ENCODE measurements around the gene S100B. TPM values are rescaled to one million over a fixed set of nuclear protein-coding genes. Genes with fewer than 3 reads are reported as not detected.

Gene S100B
- total RNA-seq (ENCODE audit: unreplicated experiment): not detected
- long read RNA-seq, partial matches to known transcripts: 0 of 1 reads
- long read RNA-seq, other reads (novel, unspliced or antisense): 0 of 1 reads

- H3K27ac Mint-ChIP-seq (ENCODE audit: unreplicated experiment): no peak within 1 kb of the TSS
- no peak within 1 kb of the TSS for H3K4me3 Mint-ChIP-seq (ENCODE audit: unreplicated experiment)
Measured at GRCh38 chr21:46604975-46605766, at the start of gene S100B. S100B (minus strand) TSS chr21:46605082; CDS start chr21:46602415, 2,667 bp downstream.

GRCh38 chr21:46651121-46651520 lies 46.2 kb upstream of the S100B start:
- no peak for DNase-seq
- H3K9me3 Mint-ChIP-seq (ENCODE audit: unreplicated experiment): no peaks in the 10 kb centered on the region
- peaks cover 2% of the 10 kb centered on the region for H3K27me3 Mint-ChIP-seq (ENCODE audit: unreplicated experiment)
- peaks cover 33% of the 10 kb centered on the region for H3K36me3 Mint-ChIP-seq (ENCODE audit: unreplicated experiment)
- TF ChIP-seq CTCF (IDR thresholded peaks at IDR 0.05; ENCODE audit: partially characterized antibody, unreplicated experiment): no peak
- no peak overlapping the region for H3K4me3 Mint-ChIP-seq (ENCODE audit: unreplicated experiment)
- peaks cover 1% of the 10 kb centered on the region for H3K4me1 Mint-ChIP-seq (ENCODE audit: low read depth, unreplicated experiment)
- H3K27ac Mint-ChIP-seq (ENCODE audit: unreplicated experiment): no peak overlapping the region

More at GRCh38 chr21:46604975-46605766, at the start of gene S100B:
- DNase-seq: peak; percentile 43
- Mint-ChIP-seq H3K9me3 (ENCODE audit: unreplicated experiment) (peaks cover 2% of the 10 kb centered on the region), H3K27me3 (ENCODE audit: unreplicated experiment) (no peaks in the 10 kb centered on the region), H3K36me3 (ENCODE audit: unreplicated experiment) (peaks cover 4% of the 10 kb centered on the region), H3K4me1 (ENCODE audit: low read depth, unreplicated experiment) (peaks cover 3% of the 10 kb centered on the region)
- no peak for TF ChIP-seq CTCF (IDR thresholded peaks at IDR 0.05; ENCODE audit: partially characterized antibody, unreplicated experiment)

GRCh38 chr21:46650476-46651098 lies 45.7 kb upstream of the S100B start:
- Mint-ChIP-seq H3K4me1 (ENCODE audit: low read depth, unreplicated experiment) (peaks cover 1% of the 10 kb centered on the region), H3K27me3 (ENCODE audit: unreplicated experiment) (peaks cover 2% of the 10 kb centered on the region), H3K9me3 (ENCODE audit: unreplicated experiment) (no peaks in the 10 kb centered on the region), H3K4me3 (ENCODE audit: unreplicated experiment) (no peak overlapping the region), H3K27ac (ENCODE audit: unreplicated experiment) (no peak overlapping the region), H3K36me3 (ENCODE audit: unreplicated experiment) (peaks cover 28% of the 10 kb centered on the region)
- TF ChIP-seq CTCF (IDR thresholded peaks at IDR 0.05; ENCODE audit: partially characterized antibody, unreplicated experiment): no peak
- no peak for DNase-seq

GRCh38 chr21:46649356-46649755 lies 44.5 kb upstream of the S100B start:
- Mint-ChIP-seq H3K27ac (ENCODE audit: unreplicated experiment) (no peak overlapping the region), H3K4me1 (ENCODE audit: low read depth, unreplicated experiment) (peaks cover 1% of the 10 kb centered on the region), H3K36me3 (ENCODE audit: unreplicated experiment) (peaks cover 17% of the 10 kb centered on the region)

More at GRCh38 chr21:46649356-46649755, 44.5 kb upstream of the S100B start:
- H3K27me3 Mint-ChIP-seq (ENCODE audit: unreplicated experiment): peaks cover 2% of the 10 kb centered on the region
- no peak overlapping the region for H3K4me3 Mint-ChIP-seq (ENCODE audit: unreplicated experiment)
- TF ChIP-seq CTCF (IDR thresholded peaks at IDR 0.05; ENCODE audit: partially characterized antibody, unreplicated experiment): no peak
- no peak for DNase-seq
- H3K9me3 Mint-ChIP-seq (ENCODE audit: unreplicated experiment): no peaks in the 10 kb centered on the region

Measured in glutamatergic neuron (in vitro differentiated cells).